Peyer's patch (tissue), 4 donors: ENCODE data around the gene MAML2. TPM values are rescaled to one million over a fixed set of nuclear protein-coding genes. Genes with fewer than 3 reads are reported as not detected.

Experiments used
- DNase-seq, 3 donors: peaks; one replicate each; pipeline ENCODE4 v3.0.0-alpha.2; 2017 to 2019
- H3K27ac ChIP-seq, 4 donors: fragments of 200-600 bp; sonication (generic); one replicate each; pipeline ENCODE4 v1.5.1; 2016 to 2019
- H3K27me3 ChIP-seq, 2 donors: fragments of 200-600 bp; sonication (generic); one replicate each; pipeline ENCODE4 v1.5.1; 2019
- H3K36me3 ChIP-seq, 3 donors: fragments of 200-600 bp; sonication (generic); one replicate each; pipeline ENCODE4 v1.5.1; 2016 to 2019
- H3K4me1 ChIP-seq, 4 donors: fragments of 200-600 bp; sonication (generic); one replicate each; pipeline ENCODE4 v1.5.1; 2016 to 2019
- H3K4me3 ChIP-seq, 4 donors: fragments of 200-600 bp; sonication (generic); 1 replicate in 3 of 4; 2 replicates in 1 of 4; pipeline ENCODE4 v1.5.1; 2016 to 2019; ENCODE audit warnings: mild to moderate bottlenecking in 1 of 4
- H3K9me3 ChIP-seq, 4 donors: fragments of 200-600 bp; sonication (generic); one replicate each; pipeline ENCODE4 v1.5.1; 2016 to 2019; ENCODE audit warnings: mild to moderate bottlenecking in 1 of 4
- CTCF ChIP-seq, 6 experiments: fragments of 450-650 bp in 4 of 6; fragments of 200-600 bp in 2 of 6; sonication (generic) in 1 of 6; IDR thresholded peaks; one replicate each; pipeline ENCODE4 v1.5.1; 2017 to 2019; ENCODE audit warnings: antibody characterized with exemption in 6 of 6, mild to moderate bottlenecking in 3 of 6, moderate library complexity in 1 of 6
- POLR2A ChIP-seq, 2 donors: fragments of 450-650 bp; IDR thresholded peaks; one replicate each; pipeline ENCODE4 v1.5.1; 2017; ENCODE audit warnings: antibody characterized with exemption in 2 of 2, mild to moderate bottlenecking in 2 of 2, moderate library complexity in 2 of 2
- total RNA-seq, 4 donors: library from RNA; depleted of rRNA; stranded (reverse); fragments of >200 nt; gene quantifications; one replicate each; pipeline ENCODE4 v1.1.0, GENCODE V29; 2016

The MAML2 gene
- total RNA-seq, 4 donors from 2014 or later: 8.4 to 60.2 (median 22.7) TPM

- no peak for TF ChIP-seq POLR2A (IDR thresholded peaks at IDR 0.05)
- no peak for TF ChIP-seq CTCF (IDR thresholded peaks at IDR 0.05)
- DNase-seq: no peak
- Histone ChIP-seq H3K27ac (no peak overlapping the region), H3K36me3 (no peaks in the 10 kb centered on the region), H3K4me1 (peaks cover 0 to 5% (median 0%) of the 10 kb centered on the region in 4 donors), H3K4me3 (no peak overlapping the region), H3K27me3 (no peaks in the 10 kb centered on the region), H3K9me3 (no peaks in the 10 kb centered on the region)
Measured at GRCh38 chr11:96033095-96033494, 309.9 kb downstream of the MAML2 start.

GRCh38 chr11:96028746-96029145 lies 314.2 kb downstream of the MAML2 start:
- Histone ChIP-seq H3K9me3 (no peaks in the 10 kb centered on the region), H3K4me1 (peaks cover 0 to 3% (median 0%) of the 10 kb centered on the region in 4 donors), H3K27ac (no peak overlapping the region), H3K4me3 (no peak overlapping the region), H3K36me3 (no peaks in the 10 kb centered on the region), H3K27me3 (no peaks in the 10 kb centered on the region)
- DNase-seq: no peak
- no peak for TF ChIP-seq POLR2A (IDR thresholded peaks at IDR 0.05)
- no peak for TF ChIP-seq CTCF (IDR thresholded peaks at IDR 0.05)

GRCh38 chr11:96027021-96027420 lies 316.0 kb downstream of the MAML2 start:
- H3K9me3 ChIP-seq: no peaks in the 10 kb centered on the region
- no peaks in the 10 kb centered on the region for H3K27me3 ChIP-seq
- DNase-seq: no peak
- H3K4me1 ChIP-seq: no peaks in the 10 kb centered on the region
- TF ChIP-seq POLR2A (IDR thresholded peaks at IDR 0.05) (no peak), CTCF (IDR thresholded peaks at IDR 0.05) (no peak)
- H3K4me3 ChIP-seq: no peak overlapping the region
- H3K36me3 ChIP-seq: no peaks in the 10 kb centered on the region
- H3K27ac ChIP-seq: no peak overlapping the region

GRCh38 chr11:96026310-96026709 lies 316.7 kb downstream of the MAML2 start:
- TF ChIP-seq POLR2A (IDR thresholded peaks at IDR 0.05) (no peak), CTCF (IDR thresholded peaks at IDR 0.05) (no peak)
- no peaks in the 10 kb centered on the region for H3K9me3 ChIP-seq
- no peak overlapping the region for H3K27ac ChIP-seq
- no peak for DNase-seq
- no peaks in the 10 kb centered on the region for H3K27me3 ChIP-seq
- no peaks in the 10 kb centered on the region for H3K36me3 ChIP-seq
- no peak overlapping the region for H3K4me3 ChIP-seq
- H3K4me1 ChIP-seq: no peaks in the 10 kb centered on the region

- no peaks in the 10 kb centered on the region for H3K27me3 ChIP-seq
- TF ChIP-seq POLR2A (IDR thresholded peaks at IDR 0.05) (no peak), CTCF (IDR thresholded peaks at IDR 0.05) (no peak)
- no peaks in the 10 kb centered on the region for H3K4me1 ChIP-seq
- no peaks in the 10 kb centered on the region for H3K9me3 ChIP-seq
- no peak overlapping the region for H3K27ac ChIP-seq
- no peaks in the 10 kb centered on the region for H3K36me3 ChIP-seq
- no peak for DNase-seq
- H3K4me3 ChIP-seq: no peak overlapping the region
Measured at GRCh38 chr11:96024666-96025065, 318.3 kb downstream of the MAML2 start.

GRCh38 chr11:96023275-96023674 lies 319.7 kb downstream of the MAML2 start:
- H3K27me3 ChIP-seq: no peaks in the 10 kb centered on the region
- H3K27ac ChIP-seq: no peak overlapping the region
- no peaks in the 10 kb centered on the region for H3K36me3 ChIP-seq
- no peaks in the 10 kb centered on the region for H3K9me3 ChIP-seq
- no peak for DNase-seq
- no peak overlapping the region for H3K4me3 ChIP-seq
- no peaks in the 10 kb centered on the region for H3K4me1 ChIP-seq
- TF ChIP-seq POLR2A (IDR thresholded peaks at IDR 0.05): no peak
- no peak for TF ChIP-seq CTCF (IDR thresholded peaks at IDR 0.05)
